WTC11 (cell line): ENCODE results near the gene CCDC89. TPM values are rescaled to one million over a fixed set of nuclear protein-coding genes. Genes with fewer than 3 reads are reported as not detected.

ENCODE experiments used
- ATAC-seq: fragments of 200-7000 bp; cut with Tn5 transposase; 2 replicates; pipeline ENCODE4 v1.10.0; 2021; ENCODE audit warnings: mild to moderate bottlenecking, moderate library complexity
- CTCF ChIA-PET: fragments of 300-600 bp; sonication (Branson Sonifier 250); formaldehyde crosslinking; loops from one replicate; lab custom pipeline; 2021; ENCODE audit warnings: antibody characterized with exemption; lab: Charles Lee
- POLR2A ChIA-PET: fragments of 350-600 bp; sonication (Branson Sonifier 250); formaldehyde crosslinking; loops from one replicate; lab custom pipeline; 2021; ENCODE audit warnings: antibody characterized with exemption; lab: Charles Lee
- DNase-seq: peaks from one replicate; pipeline ENCODE4 v3.0.0; 2021; ENCODE audit warnings: low spot score
- H3K27ac Mint-ChIP-seq: 2 replicates; pipeline ENCODE4 v1.8.0; 2021; ENCODE audit warnings: mixed read lengths
- H3K27me3 Mint-ChIP-seq: 2 replicates; pipeline ENCODE4 v1.8.0; 2021; ENCODE audit warnings: low read depth, mild to moderate bottlenecking, moderate library complexity, mixed read lengths
- H3K36me3 Mint-ChIP-seq: 2 replicates; pipeline ENCODE4 v1.8.0; 2021; ENCODE audit warnings: mixed read lengths
- H3K4me1 Mint-ChIP-seq: 2 replicates; pipeline ENCODE4 v1.8.0; 2022; ENCODE audit warnings: mixed read lengths
- H3K4me3 Mint-ChIP-seq: 2 replicates; pipeline ENCODE4 v1.8.0; 2021; ENCODE audit warnings: mild to moderate bottlenecking, moderate library complexity, mixed read lengths
- H3K9me3 Mint-ChIP-seq: 2 replicates; pipeline ENCODE4 v1.8.0; 2021; ENCODE audit warnings: mixed read lengths
- CBFB ChIP-seq: sonication (generic); formaldehyde crosslinking; IDR thresholded peaks from 2 replicates; pipeline ENCODE4 v1.8.1; 2022; ENCODE audit warnings: mild to moderate bottlenecking, low read depth, missing genetic modification reagents
- FOXP1 ChIP-seq: sonication (generic); formaldehyde crosslinking; IDR thresholded peaks from 2 replicates; pipeline ENCODE4 v1.8.0; 2022; ENCODE audit warnings: missing genetic modification reagents, mild to moderate bottlenecking, moderate library complexity, borderline replicate concordance
- IRF2 ChIP-seq: sonication (generic); formaldehyde crosslinking; IDR thresholded peaks from 2 replicates; pipeline ENCODE4 v1.8.0; 2022; ENCODE audit warnings: low read depth, missing genetic modification reagents, borderline replicate concordance
- JAZF1 ChIP-seq: fragments of 250-450 bp; sonication (Bioruptor Pico); IDR thresholded peaks from 2 replicates; pipeline ENCODE4 v1.9.0; 2021; ENCODE audit warnings: moderate library complexity, mild to moderate bottlenecking, inconsistent platforms
- MXD4 ChIP-seq: fragments of 250-450 bp; sonication (Bioruptor Pico); IDR thresholded peaks from 2 replicates; pipeline ENCODE4 v1.8.0; 2021; ENCODE audit warnings: mild to moderate bottlenecking, moderate library complexity, borderline replicate concordance
- MYBL2 ChIP-seq: sonication (generic); formaldehyde crosslinking; IDR thresholded peaks from 2 replicates; pipeline ENCODE4 v1.8.1; 2023; ENCODE audit warnings: mild to moderate bottlenecking, moderate library complexity, missing genetic modification reagents
- NFATC4 ChIP-seq: fragments of 250-450 bp; sonication (Bioruptor Pico); IDR thresholded peaks from 2 replicates; pipeline ENCODE4 v1.9.0; 2021; ENCODE audit warnings: mild to moderate bottlenecking
- NFYB ChIP-seq: sonication (generic); formaldehyde crosslinking; conservative IDR thresholded peaks from 2 replicates; pipeline ENCODE4 v1.8.0; 2022; ENCODE audit warnings: low read depth, missing genetic modification reagents
- NR1H2 ChIP-seq: sonication (generic); formaldehyde crosslinking; IDR thresholded peaks from 2 replicates; pipeline ENCODE4 v1.9.0; 2021; ENCODE audit warnings: mild to moderate bottlenecking, moderate library complexity, missing genetic modification reagents
- NR2C2 ChIP-seq: sonication (generic); formaldehyde crosslinking; IDR thresholded peaks from 2 replicates; pipeline ENCODE4 v1.8.0; 2022; ENCODE audit warnings: mild to moderate bottlenecking, missing genetic modification reagents
- NR3C1 ChIP-seq: sonication (generic); formaldehyde crosslinking; conservative IDR thresholded peaks from 2 replicates; pipeline ENCODE4 v1.8.1; 2023; ENCODE audit warnings: low read depth, mild to moderate bottlenecking, missing genetic modification reagents
- PRRX2 ChIP-seq: fragments of 250-450 bp; sonication (Bioruptor Pico); IDR thresholded peaks from 2 replicates; pipeline ENCODE4 v1.8.0; 2021; ENCODE audit warnings: mild to moderate bottlenecking
- TCF7 ChIP-seq: sonication (generic); formaldehyde crosslinking; IDR thresholded peaks from 2 replicates; pipeline ENCODE4 v1.8.0; 2022; ENCODE audit warnings: mild to moderate bottlenecking, low read depth, missing genetic modification reagents, moderate library complexity
- TEAD1 ChIP-seq: sonication (generic); formaldehyde crosslinking; IDR thresholded peaks from 2 replicates; pipeline ENCODE4 v1.8.0; 2022; ENCODE audit warnings: mild to moderate bottlenecking, missing genetic modification reagents
- ZNF138 ChIP-seq: sonication (generic); formaldehyde crosslinking; conservative IDR thresholded peaks from 2 replicates; pipeline ENCODE4 v1.8.1; 2022; ENCODE audit warnings: mild to moderate bottlenecking, moderate library complexity, missing genetic modification reagents
- ZNF219 ChIP-seq: sonication (generic); formaldehyde crosslinking; IDR thresholded peaks from 2 replicates; pipeline ENCODE4 v1.8.0; 2023; ENCODE audit warnings: missing genetic modification reagents, mild to moderate bottlenecking, borderline replicate concordance
- ZNF317 ChIP-seq: sonication (generic); formaldehyde crosslinking; IDR thresholded peaks from 2 replicates; pipeline ENCODE4 v1.8.1; 2023; ENCODE audit warnings: low read depth, mild to moderate bottlenecking, moderate library complexity, missing genetic modification reagents, borderline replicate concordance
- total RNA-seq: library from RNA; stranded (reverse); gene quantifications from 3 replicates; pipeline ENCODE4 v1.2.3, GENCODE V29; 2021
- TF ChIP-seq, protein P1 (sequence below): sonication (generic); formaldehyde crosslinking; IDR thresholded peaks from 2 replicates; pipeline ENCODE4 v1.8.0; 2022; ENCODE audit warnings: missing genetic modification reagents
- TF ChIP-seq, protein P2 (sequence below): fragments of 250-450 bp; sonication (Bioruptor Pico); IDR thresholded peaks from 2 replicates; pipeline ENCODE4 v1.9.0; 2021; ENCODE audit warnings: mild to moderate bottlenecking
- TF ChIP-seq, protein P3 (sequence below): sonication (generic); formaldehyde crosslinking; IDR thresholded peaks from 2 replicates; pipeline ENCODE4 v1.8.0; 2022; ENCODE audit warnings: mild to moderate bottlenecking, missing genetic modification reagents
- TF ChIP-seq, protein P4 (sequence below): sonication (generic); formaldehyde crosslinking; IDR thresholded peaks from 2 replicates; pipeline ENCODE4 v1.8.1; 2023; ENCODE audit warnings: mild to moderate bottlenecking, missing genetic modification reagents
- TF ChIP-seq, protein P5 (sequence below): fragments of 250-450 bp; sonication (Bioruptor Pico); IDR thresholded peaks from 2 replicates; pipeline ENCODE4 v1.8.0; 2021; ENCODE audit warnings: mild to moderate bottlenecking
- TF ChIP-seq, protein P6 (sequence below): sonication (generic); formaldehyde crosslinking; conservative IDR thresholded peaks from 2 replicates; pipeline ENCODE4 v1.8.1; 2022; ENCODE audit warnings: mild to moderate bottlenecking, missing genetic modification reagents

The CCDC89 gene
- total RNA-seq, 1 experiment from 2014 or later = not detected

DNA sequence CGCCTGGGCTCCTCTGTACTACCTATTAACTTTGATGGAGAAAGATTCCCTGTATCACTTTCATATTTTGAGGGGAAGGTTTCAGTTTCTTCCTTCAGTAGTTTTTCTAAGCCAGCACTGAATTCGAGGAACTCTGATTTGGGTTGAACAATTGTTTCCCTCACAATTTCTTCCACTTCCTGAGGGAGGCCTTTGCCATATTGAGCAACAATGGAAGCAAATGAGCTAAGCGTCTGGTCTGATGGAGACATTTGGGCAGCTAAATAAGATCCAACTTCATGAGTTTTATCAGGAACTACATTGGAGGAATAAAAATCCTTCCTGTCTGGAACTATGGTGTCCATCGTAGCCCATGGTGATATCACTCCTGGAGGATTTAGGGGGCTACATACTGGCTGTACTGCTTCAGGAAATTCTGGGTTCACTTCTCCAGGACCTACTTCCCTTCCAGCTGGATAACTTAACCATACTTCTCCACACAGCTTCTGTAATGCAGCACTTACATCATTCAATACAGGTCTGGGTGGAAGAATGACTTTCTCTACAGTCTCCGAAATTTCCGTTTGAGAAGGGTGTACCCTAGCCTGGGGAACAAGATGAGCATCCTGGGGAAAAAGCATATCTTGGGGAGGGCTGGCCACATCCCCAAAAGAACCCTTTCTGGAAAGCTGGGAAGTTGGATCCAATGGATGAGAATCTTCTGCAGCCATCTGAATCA lies 38.9 kb upstream of the CCDC89 start:
- H3K4me1 Mint-ChIP-seq = peaks cover 28% of the 10 kb centered on the region
- DNase-seq = no peak
- TF ChIP-seq JAZF1 (CRISPR knock-in tag) (no peak), TCF7 (CRISPR knock-in tag) (no peak), TEAD1 (CRISPR knock-in tag) (no peak), PRRX2 (CRISPR knock-in tag) (no peak), ZNF138 (CRISPR knock-in tag) (no peak)
- ChIA-PET CTCF (interaction anchor here (0.7 kb wide), 1 partner anchor 32 kb away, joined by 3 read pairs; no protein-coding TSS in a partner anchor), POLR2A (no interaction called here)
- peaks cover 29% of the 10 kb centered on the region for H3K9me3 Mint-ChIP-seq
- peaks cover 5% of the 10 kb centered on the region; the same call in 1 of the 2 replicates for H3K27me3 Mint-ChIP-seq
- H3K4me3 Mint-ChIP-seq = no peak overlapping the region
- no peak for ATAC-seq
- peaks cover 17% of the 10 kb centered on the region for H3K36me3 Mint-ChIP-seq
- no peak overlapping the region for H3K27ac Mint-ChIP-seq

DNA sequence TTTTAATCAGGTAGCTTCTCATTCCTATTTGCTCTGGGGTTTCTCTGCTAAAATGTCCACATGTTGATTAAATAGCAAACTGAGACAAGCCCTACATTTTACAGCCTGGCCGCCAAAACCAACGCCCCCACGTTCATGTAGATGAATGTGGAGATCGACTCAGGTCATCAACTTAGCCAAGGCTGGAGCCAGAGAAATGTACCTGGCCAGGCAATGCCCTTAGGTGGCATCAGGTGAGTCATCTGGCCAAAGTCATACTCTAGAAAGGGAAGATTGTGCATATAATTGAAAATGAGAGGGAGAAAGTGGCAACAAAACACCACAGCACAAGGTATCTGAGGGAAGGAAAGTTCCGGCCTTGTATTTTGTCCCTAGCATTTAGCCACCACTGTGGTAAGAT lies 37.1 kb upstream of the CCDC89 start:
- no peak for TF ChIP-seq ZNF138 (CRISPR knock-in tag)
- TF ChIP-seq, protein P1, sequence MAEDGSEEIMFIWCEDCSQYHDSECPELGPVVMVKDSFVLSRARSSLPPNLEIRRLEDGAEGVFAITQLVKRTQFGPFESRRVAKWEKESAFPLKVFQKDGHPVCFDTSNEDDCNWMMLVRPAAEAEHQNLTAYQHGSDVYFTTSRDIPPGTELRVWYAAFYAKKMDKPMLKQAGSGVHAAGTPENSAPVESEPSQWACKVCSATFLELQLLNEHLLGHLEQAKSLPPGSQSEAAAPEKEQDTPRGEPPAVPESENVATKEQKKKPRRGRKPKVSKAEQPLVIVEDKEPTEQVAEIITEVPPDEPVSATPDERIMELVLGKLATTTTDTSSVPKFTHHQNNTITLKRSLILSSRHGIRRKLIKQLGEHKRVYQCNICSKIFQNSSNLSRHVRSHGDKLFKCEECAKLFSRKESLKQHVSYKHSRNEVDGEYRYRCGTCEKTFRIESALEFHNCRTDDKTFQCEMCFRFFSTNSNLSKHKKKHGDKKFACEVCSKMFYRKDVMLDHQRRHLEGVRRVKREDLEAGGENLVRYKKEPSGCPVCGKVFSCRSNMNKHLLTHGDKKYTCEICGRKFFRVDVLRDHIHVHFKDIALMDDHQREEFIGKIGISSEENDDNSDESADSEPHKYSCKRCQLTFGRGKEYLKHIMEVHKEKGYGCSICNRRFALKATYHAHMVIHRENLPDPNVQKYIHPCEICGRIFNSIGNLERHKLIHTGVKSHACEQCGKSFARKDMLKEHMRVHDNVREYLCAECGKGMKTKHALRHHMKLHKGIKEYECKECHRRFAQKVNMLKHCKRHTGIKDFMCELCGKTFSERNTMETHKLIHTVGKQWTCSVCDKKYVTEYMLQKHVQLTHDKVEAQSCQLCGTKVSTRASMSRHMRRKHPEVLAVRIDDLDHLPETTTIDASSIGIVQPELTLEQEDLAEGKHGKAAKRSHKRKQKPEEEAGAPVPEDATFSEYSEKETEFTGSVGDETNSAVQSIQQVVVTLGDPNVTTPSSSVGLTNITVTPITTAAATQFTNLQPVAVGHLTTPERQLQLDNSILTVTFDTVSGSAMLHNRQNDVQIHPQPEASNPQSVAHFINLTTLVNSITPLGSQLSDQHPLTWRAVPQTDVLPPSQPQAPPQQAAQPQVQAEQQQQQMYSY = no peak
- TF ChIP-seq, protein P2, sequence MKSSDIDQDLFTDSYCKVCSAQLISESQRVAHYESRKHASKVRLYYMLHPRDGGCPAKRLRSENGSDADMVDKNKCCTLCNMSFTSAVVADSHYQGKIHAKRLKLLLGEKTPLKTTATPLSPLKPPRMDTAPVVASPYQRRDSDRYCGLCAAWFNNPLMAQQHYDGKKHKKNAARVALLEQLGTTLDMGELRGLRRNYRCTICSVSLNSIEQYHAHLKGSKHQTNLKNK (CRISPR knock-in tag) = no peak
- TF ChIP-seq, protein P3, sequence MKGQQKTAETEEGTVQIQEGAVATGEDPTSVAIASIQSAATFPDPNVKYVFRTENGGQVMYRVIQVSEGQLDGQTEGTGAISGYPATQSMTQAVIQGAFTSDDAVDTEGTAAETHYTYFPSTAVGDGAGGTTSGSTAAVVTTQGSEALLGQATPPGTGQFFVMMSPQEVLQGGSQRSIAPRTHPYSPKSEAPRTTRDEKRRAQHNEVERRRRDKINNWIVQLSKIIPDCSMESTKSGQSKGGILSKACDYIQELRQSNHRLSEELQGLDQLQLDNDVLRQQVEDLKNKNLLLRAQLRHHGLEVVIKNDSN (CRISPR knock-in tag) = no peak
- TF ChIP-seq NFYB = no peak
- TF ChIP-seq, protein P4, sequence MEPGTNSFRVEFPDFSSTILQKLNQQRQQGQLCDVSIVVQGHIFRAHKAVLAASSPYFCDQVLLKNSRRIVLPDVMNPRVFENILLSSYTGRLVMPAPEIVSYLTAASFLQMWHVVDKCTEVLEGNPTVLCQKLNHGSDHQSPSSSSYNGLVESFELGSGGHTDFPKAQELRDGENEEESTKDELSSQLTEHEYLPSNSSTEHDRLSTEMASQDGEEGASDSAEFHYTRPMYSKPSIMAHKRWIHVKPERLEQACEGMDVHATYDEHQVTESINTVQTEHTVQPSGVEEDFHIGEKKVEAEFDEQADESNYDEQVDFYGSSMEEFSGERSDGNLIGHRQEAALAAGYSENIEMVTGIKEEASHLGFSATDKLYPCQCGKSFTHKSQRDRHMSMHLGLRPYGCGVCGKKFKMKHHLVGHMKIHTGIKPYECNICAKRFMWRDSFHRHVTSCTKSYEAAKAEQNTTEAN = no peak
- TF ChIP-seq ZNF317 (CRISPR knock-in tag) = no peak
- TF ChIP-seq, protein P5, sequence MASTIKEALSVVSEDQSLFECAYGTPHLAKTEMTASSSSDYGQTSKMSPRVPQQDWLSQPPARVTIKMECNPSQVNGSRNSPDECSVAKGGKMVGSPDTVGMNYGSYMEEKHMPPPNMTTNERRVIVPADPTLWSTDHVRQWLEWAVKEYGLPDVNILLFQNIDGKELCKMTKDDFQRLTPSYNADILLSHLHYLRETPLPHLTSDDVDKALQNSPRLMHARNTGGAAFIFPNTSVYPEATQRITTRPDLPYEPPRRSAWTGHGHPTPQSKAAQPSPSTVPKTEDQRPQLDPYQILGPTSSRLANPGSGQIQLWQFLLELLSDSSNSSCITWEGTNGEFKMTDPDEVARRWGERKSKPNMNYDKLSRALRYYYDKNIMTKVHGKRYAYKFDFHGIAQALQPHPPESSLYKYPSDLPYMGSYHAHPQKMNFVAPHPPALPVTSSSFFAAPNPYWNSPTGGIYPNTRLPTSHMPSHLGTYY (CRISPR knock-in tag) = no peak
- no peak for TF ChIP-seq MYBL2 (CRISPR knock-in tag)
- TF ChIP-seq NR3C1 (CRISPR knock-in tag) = no peak
- TF ChIP-seq, protein P6, sequence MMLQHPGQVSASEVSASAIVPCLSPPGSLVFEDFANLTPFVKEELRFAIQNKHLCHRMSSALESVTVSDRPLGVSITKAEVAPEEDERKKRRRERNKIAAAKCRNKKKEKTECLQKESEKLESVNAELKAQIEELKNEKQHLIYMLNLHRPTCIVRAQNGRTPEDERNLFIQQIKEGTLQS (CRISPR knock-in tag) = no peak
- no peak for TF ChIP-seq MXD4
- TF ChIP-seq NFATC4 (CRISPR knock-in tag) = no peak
- no peak for TF ChIP-seq IRF2 (CRISPR knock-in tag)
- TF ChIP-seq ZNF219 = no peak
- no peak for TF ChIP-seq CBFB
- no peak for TF ChIP-seq TEAD1 (CRISPR knock-in tag)
- TF ChIP-seq NR1H2 (CRISPR knock-in tag) = no peak
- no peak for TF ChIP-seq NR2C2 (CRISPR knock-in tag)
- TF ChIP-seq FOXP1 = no peak
- TF ChIP-seq, all 79 proteins: peak for 0
- Mint-ChIP-seq H3K27ac (no peak overlapping the region; the same call in 1 of the 2 replicates), H3K27me3 (peaks cover 5% of the 10 kb centered on the region; the same call in 1 of the 2 replicates), H3K4me1 (peaks cover 46% of the 10 kb centered on the region), H3K36me3 (peaks cover 17% of the 10 kb centered on the region), H3K4me3 (no peak overlapping the region), H3K9me3 (peaks cover 28% of the 10 kb centered on the region)
- no peak for ATAC-seq
- POLR2A ChIA-PET = no interaction called here
- CTCF ChIA-PET = no interaction called here
- DNase-seq = no peak
